Measurements from ENCODE around the gene RTN4.

RTN4 gene

GRCh38 chr2:55035716-55036115, 14.5 kb downstream of the RTN4 start:
- ATAC-seq = no peak
- TF ChIP-seq ZFP30 (CRISPR knock-in tag; IDR thresholded peaks at IDR 0.05) (no peak), ARNTL (CRISPR knock-in tag; IDR thresholded peaks at IDR 0.05; ENCODE audit: borderline replicate concordance, low read depth) (no peak), CREB5 (CRISPR knock-in tag; IDR thresholded peaks at IDR 0.05; ENCODE audit: low read depth) (no peak), OSR1 (CRISPR knock-in tag; IDR thresholded peaks at IDR 0.05) (no peak), ZNF565 (CRISPR knock-in tag; conservative IDR thresholded peaks at IDR 0.05; ENCODE audit: low read depth) (no peak), BACH2 (CRISPR knock-in tag; IDR thresholded peaks at IDR 0.05; ENCODE audit: borderline replicate concordance) (no peak)

GRCh38 chr2:55033921-55034320, 16.3 kb downstream of the RTN4 start:
- no peak for ATAC-seq
- no peak for TF ChIP-seq BACH2 (CRISPR knock-in tag; IDR thresholded peaks at IDR 0.05; ENCODE audit: borderline replicate concordance)
- no peak for TF ChIP-seq SNAI2 (CRISPR knock-in tag; IDR thresholded peaks at IDR 0.05)
- TF ChIP-seq ZNF70 (CRISPR knock-in tag; IDR thresholded peaks at IDR 0.05) = no peak
- TF ChIP-seq GLIS3 (CRISPR knock-in tag; IDR thresholded peaks at IDR 0.05) = no peak
- no peak for TF ChIP-seq ZNF8 (CRISPR knock-in tag; IDR thresholded peaks at IDR 0.05)
- TF ChIP-seq ARNTL (CRISPR knock-in tag; IDR thresholded peaks at IDR 0.05; ENCODE audit: borderline replicate concordance, low read depth) = no peak
- no peak for TF ChIP-seq ZFP30 (CRISPR knock-in tag; IDR thresholded peaks at IDR 0.05)
- no peak for TF ChIP-seq ZNF565 (CRISPR knock-in tag; conservative IDR thresholded peaks at IDR 0.05; ENCODE audit: low read depth)
- no peak for TF ChIP-seq CSRNP3 (CRISPR knock-in tag; IDR thresholded peaks at IDR 0.05)
- no peak for TF ChIP-seq ESRRG (CRISPR knock-in tag; IDR thresholded peaks at IDR 0.05)
- TF ChIP-seq POU6F1 (CRISPR knock-in tag; IDR thresholded peaks at IDR 0.05; ENCODE audit: borderline replicate concordance, low read depth) = no peak
- no peak for TF ChIP-seq PATZ1 (CRISPR knock-in tag; IDR thresholded peaks at IDR 0.05; ENCODE audit: borderline replicate concordance)
- TF ChIP-seq CSDC2 (CRISPR knock-in tag; IDR thresholded peaks at IDR 0.05) = no peak
- TF ChIP-seq ZFP3 (CRISPR knock-in tag; IDR thresholded peaks at IDR 0.05) = no peak
- no peak for TF ChIP-seq ISL1 (CRISPR knock-in tag; IDR thresholded peaks at IDR 0.05)
- TF ChIP-seq OSR1 (CRISPR knock-in tag; IDR thresholded peaks at IDR 0.05) = no peak
- no peak for TF ChIP-seq TOX (CRISPR knock-in tag; IDR thresholded peaks at IDR 0.05; ENCODE audit: borderline replicate concordance)
- TF ChIP-seq RARB (CRISPR knock-in tag; IDR thresholded peaks at IDR 0.05) = no peak

- no peak for TF ChIP-seq TCF4 (CRISPR knock-in tag; IDR thresholded peaks at IDR 0.05; ENCODE audit: borderline replicate concordance)
- no peak for TF ChIP-seq ZFP30 (CRISPR knock-in tag; IDR thresholded peaks at IDR 0.05)
- no peak for TF ChIP-seq OSR1 (CRISPR knock-in tag; IDR thresholded peaks at IDR 0.05)
- TF ChIP-seq ZC3H10 (CRISPR knock-in tag; IDR thresholded peaks at IDR 0.05) = no peak
- no peak for ATAC-seq
These were observed 17.0 kb downstream of the RTN4 start for GRCh38 chr2:55033076-55033742.

GRCh38 chr2:55031505-55031904, 18.7 kb downstream of the RTN4 start:
- ATAC-seq = peak; percentile 15; the same call in 1 of the 3 replicates
- no peak for TF ChIP-seq ZNF565 (CRISPR knock-in tag; conservative IDR thresholded peaks at IDR 0.05; ENCODE audit: low read depth)
- no peak for TF ChIP-seq TSHZ2 (CRISPR knock-in tag; IDR thresholded peaks at IDR 0.05)
- TF ChIP-seq OSR1 (CRISPR knock-in tag; IDR thresholded peaks at IDR 0.05) = no peak
- TF ChIP-seq TOX (CRISPR knock-in tag; IDR thresholded peaks at IDR 0.05; ENCODE audit: borderline replicate concordance) = no peak
- TF ChIP-seq ARNTL (CRISPR knock-in tag; IDR thresholded peaks at IDR 0.05; ENCODE audit: borderline replicate concordance, low read depth) = no peak
- TF ChIP-seq CREB5 (CRISPR knock-in tag; IDR thresholded peaks at IDR 0.05; ENCODE audit: low read depth) = no peak
- TF ChIP-seq POU6F1 (CRISPR knock-in tag; IDR thresholded peaks at IDR 0.05; ENCODE audit: borderline replicate concordance, low read depth) = no peak
- TF ChIP-seq ZFP30 (CRISPR knock-in tag; IDR thresholded peaks at IDR 0.05) = no peak
- no peak for TF ChIP-seq ZC3H10 (CRISPR knock-in tag; IDR thresholded peaks at IDR 0.05)
- no peak for TF ChIP-seq CSDC2 (CRISPR knock-in tag; IDR thresholded peaks at IDR 0.05)
- TF ChIP-seq TCF4 (CRISPR knock-in tag; IDR thresholded peaks at IDR 0.05; ENCODE audit: borderline replicate concordance) = no peak
